Measurements from ENCODE around the gene CDK19.
"Not testable (repeated sequence)": the region's sequence is repeated elsewhere in the genome, so short reads cannot be mapped to it uniquely, and the experiment has no call there.

CDK19 gene

DNA sequence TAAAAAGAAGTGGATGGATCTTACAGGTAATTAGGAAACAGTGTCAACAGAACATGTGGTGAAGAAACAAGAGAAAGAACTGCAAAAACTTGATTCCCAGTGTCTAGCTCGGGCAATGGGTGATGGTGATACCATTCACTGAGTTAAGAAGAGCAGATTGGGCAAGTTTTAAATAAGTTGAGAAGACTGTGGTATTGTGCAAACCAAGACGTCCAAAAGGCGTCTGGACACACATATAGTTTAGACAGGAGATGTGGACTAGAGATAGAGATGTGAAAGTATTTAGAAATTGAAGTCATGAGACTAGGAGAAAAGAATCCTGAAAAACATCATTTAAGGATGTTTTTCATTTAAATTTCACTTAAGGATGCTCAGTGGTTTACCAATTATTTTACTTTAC is 53.9 kb downstream of the CDK19 start:
- Histone ChIP-seq H3K9me3 (peaks cover 22% of the 10 kb centered on the region), H3K4me2 (no peak overlapping the region), H3K4me3 (no peak overlapping the region), H3K27ac (no peak overlapping the region), H3K9ac (no peak overlapping the region), H3K36me3 (peaks cover 51% of the 10 kb centered on the region), H3K27me3 (no peaks in the 10 kb centered on the region), H3K4me1 (peaks cover 6% of the 10 kb centered on the region), H4K20me1 (peaks cover 29% of the 10 kb centered on the region)
- no peak for TF ChIP-seq Cebpa-rat (IDR thresholded peaks at IDR 0.05)

DNA sequence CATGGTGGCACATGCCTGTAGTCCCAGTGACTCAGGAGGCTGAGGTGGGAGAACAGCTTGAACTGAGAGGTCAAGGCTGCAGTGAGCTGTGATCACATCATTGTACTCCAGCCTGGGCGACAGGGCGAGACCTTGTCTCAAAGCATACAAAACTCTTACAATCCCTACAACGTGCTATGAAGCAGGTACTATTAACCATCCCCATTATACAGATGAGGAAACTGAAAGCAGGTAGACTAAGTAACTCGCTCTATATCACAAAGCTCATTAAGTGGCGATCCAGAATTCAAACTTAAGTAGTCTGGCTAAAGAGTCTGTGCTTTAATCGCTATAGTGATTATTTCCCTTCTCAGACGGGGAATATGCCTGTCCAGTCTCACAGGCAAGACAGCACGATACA is 54.7 kb downstream of the CDK19 start:
- Histone ChIP-seq H3K9me3 (peaks cover 16% of the 10 kb centered on the region), H3K27me3 (no peaks in the 10 kb centered on the region), H3K27ac (no peak overlapping the region), H3K4me3 (no peak overlapping the region), H3K9ac (no peak overlapping the region), H3K4me2 (no peak overlapping the region), H3K36me3 (peaks cover 50% of the 10 kb centered on the region), H4K20me1 (peaks cover 29% of the 10 kb centered on the region), H3K4me1 (peaks cover 6% of the 10 kb centered on the region)
- TF ChIP-seq Cebpa-rat (IDR thresholded peaks at IDR 0.05) = no peak

DNA sequence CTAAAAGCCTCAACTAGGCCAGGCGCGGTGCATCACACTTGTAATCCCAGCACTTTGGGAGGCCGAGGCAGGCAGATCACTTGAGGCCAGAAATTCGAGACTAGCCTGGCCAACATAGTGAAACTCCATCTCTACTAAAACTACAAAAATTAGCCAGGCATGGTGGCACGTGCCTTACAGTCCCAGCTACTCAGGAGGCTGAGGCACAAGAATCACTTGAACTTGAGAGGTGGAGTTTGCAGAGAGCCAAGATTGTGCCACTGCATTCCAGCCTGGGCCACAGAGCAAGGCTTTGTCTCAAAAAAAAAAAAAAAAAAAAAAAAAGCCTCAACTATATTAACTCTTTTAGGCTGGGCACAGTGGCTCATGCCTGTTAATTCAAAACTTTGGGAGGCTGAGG is 55.2 kb downstream of the CDK19 start:
- peaks cover 29% of the 10 kb centered on the region for H4K20me1 ChIP-seq
- not testable (repeated sequence) for H3K4me1 ChIP-seq, H3K27ac ChIP-seq, H3K27me3 ChIP-seq, H3K9ac ChIP-seq, H3K4me2 ChIP-seq, H3K4me3 ChIP-seq
- peaks cover 50% of the 10 kb centered on the region for H3K36me3 ChIP-seq
- H3K9me3 ChIP-seq = peaks cover 11% of the 10 kb centered on the region

GRCh38 chr6:110757926-110758325 is 57.3 kb downstream of the CDK19 start:
- Histone ChIP-seq H3K4me1 (peaks cover 6% of the 10 kb centered on the region), H3K36me3 (peaks cover 36% of the 10 kb centered on the region), H3K27ac (no peak overlapping the region), H4K20me1 (peaks cover 29% of the 10 kb centered on the region), H3K27me3 (no peaks in the 10 kb centered on the region), H3K4me2 (no peak overlapping the region), H3K9me3 (no peaks in the 10 kb centered on the region), H3K4me3 (no peak overlapping the region), H3K9ac (no peak overlapping the region)
- no peak for TF ChIP-seq Cebpa-rat (IDR thresholded peaks at IDR 0.05)

GRCh38 chr6:110756817-110757216 is 58.5 kb downstream of the CDK19 start:
- Histone ChIP-seq H4K20me1 (peaks cover 23% of the 10 kb centered on the region), H3K36me3 (peaks cover 36% of the 10 kb centered on the region), H3K9me3 (no peaks in the 10 kb centered on the region), H3K4me2 (no peak overlapping the region), H3K27ac (no peak overlapping the region), H3K4me1 (peaks cover 6% of the 10 kb centered on the region), H3K27me3 (no peaks in the 10 kb centered on the region), H3K9ac (no peak overlapping the region), H3K4me3 (no peak overlapping the region)
- TF ChIP-seq Cebpa-rat (IDR thresholded peaks at IDR 0.05) = no peak

DNA sequence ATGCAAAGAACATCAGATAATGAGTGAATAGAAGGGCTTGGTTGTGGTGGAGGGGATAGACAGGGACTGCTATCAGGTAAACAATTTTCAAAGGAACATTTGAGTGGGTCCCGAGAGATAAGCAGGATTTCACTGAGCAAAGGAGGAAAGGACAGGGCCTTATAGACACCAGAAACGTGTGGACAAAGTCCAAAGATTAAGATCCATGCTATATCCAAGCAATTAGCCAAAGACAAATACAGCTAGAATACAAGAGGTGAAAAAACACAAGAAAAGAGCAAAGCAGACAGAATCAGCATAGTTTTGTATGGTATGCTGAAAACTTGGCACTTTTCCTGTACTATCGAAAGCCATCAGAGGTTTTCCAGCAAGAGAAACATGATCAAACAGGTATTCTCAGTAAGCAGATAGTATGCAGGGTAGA is 59.8 kb downstream of the CDK19 start:
- Histone ChIP-seq H4K20me1 (peaks cover 18% of the 10 kb centered on the region), H3K27me3 (no peaks in the 10 kb centered on the region), H3K9ac (no peak overlapping the region), H3K36me3 (peaks cover 30% of the 10 kb centered on the region), H3K4me1 (peaks cover 18% of the 10 kb centered on the region), H3K27ac (no peak overlapping the region), H3K9me3 (no peaks in the 10 kb centered on the region), H3K4me2 (no peak overlapping the region), H3K4me3 (no peak overlapping the region)
- no peak for TF ChIP-seq Cebpa-rat (IDR thresholded peaks at IDR 0.05)

DNA sequence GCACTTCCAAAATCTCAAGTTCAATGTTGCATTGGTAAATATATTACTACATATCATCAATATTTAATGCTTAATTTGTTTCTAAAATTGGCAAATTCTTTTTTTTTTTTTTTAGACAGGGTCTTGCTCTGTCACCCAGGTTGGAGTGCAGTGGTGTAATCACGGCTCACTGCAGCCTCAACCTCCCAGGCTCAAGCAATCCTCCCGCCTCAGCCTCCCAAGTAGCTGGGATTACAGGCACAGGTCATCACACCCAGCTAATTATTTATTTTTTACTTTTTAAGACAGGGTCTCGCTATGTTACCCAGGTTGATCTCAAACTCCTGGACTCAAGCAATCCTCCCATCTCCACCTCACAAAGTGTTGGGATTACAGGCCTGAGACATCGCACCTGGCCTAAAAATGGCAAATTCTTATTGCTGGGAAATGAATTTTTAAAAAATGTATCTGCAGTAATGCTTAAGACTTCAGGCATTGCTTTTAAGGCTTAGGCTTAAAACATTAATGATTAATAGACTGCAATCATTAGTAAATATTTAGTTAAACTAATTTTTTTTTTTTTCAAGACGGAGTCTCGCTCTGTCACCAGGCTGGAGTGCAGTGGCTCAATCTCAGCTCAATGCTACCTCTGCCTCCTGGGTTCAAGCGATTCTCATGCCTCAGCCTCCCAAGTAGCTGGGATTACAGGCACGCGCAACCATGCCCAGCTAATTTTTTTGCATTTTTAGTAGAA is 61.2 kb downstream of the CDK19 start:
- H3K4me1 ChIP-seq = peaks cover 20% of the 10 kb centered on the region

GRCh38 chr6:110748453-110748852 is 66.8 kb downstream of the CDK19 start:
- Histone ChIP-seq H3K27ac (no peak overlapping the region), H4K20me1 (peaks cover 23% of the 10 kb centered on the region), H3K9me3 (peaks cover 14% of the 10 kb centered on the region), H3K36me3 (peaks cover 24% of the 10 kb centered on the region), H3K27me3 (no peaks in the 10 kb centered on the region), H3K4me3 (no peak overlapping the region), H3K4me2 (no peak overlapping the region), H3K9ac (no peak overlapping the region), H3K4me1 (peaks cover 18% of the 10 kb centered on the region)
- no peak for TF ChIP-seq Cebpa-rat (IDR thresholded peaks at IDR 0.05)

More for the DNA sequence above, 61.2 kb downstream of the CDK19 start:
- not testable (repeated sequence) for H3K4me3 ChIP-seq, H3K4me2 ChIP-seq, H3K9ac ChIP-seq, H3K27me3 ChIP-seq, H3K9me3 ChIP-seq, H3K27ac ChIP-seq
- Histone ChIP-seq H3K36me3 (peaks cover 25% of the 10 kb centered on the region), H4K20me1 (peaks cover 19% of the 10 kb centered on the region)

- H3K4me1 ChIP-seq = peaks cover 18% of the 10 kb centered on the region
- peaks cover 23% of the 10 kb centered on the region for H4K20me1 ChIP-seq
- no peaks in the 10 kb centered on the region for H3K27me3 ChIP-seq
- no peak overlapping the region for H3K27ac ChIP-seq
- H3K4me2 ChIP-seq = no peak overlapping the region
- no peak overlapping the region for H3K4me3 ChIP-seq
- peaks cover 32% of the 10 kb centered on the region for H3K9me3 ChIP-seq
- H3K36me3 ChIP-seq = peaks cover 42% of the 10 kb centered on the region
- TF ChIP-seq Cebpa-rat (IDR thresholded peaks at IDR 0.05) = no peak
- no peak overlapping the region for H3K9ac ChIP-seq
Measured at GRCh38 chr6:110746680-110747079, 68.6 kb downstream of the CDK19 start.

GRCh38 chr6:110744991-110745390 is 70.3 kb downstream of the CDK19 start:
- no peak overlapping the region for H3K4me3 ChIP-seq
- H3K27me3 ChIP-seq = no peaks in the 10 kb centered on the region
- peaks cover 11% of the 10 kb centered on the region; the same call in 1 of the 2 replicates for H4K20me1 ChIP-seq
- peaks cover 55% of the 10 kb centered on the region for H3K36me3 ChIP-seq
- no peak overlapping the region for H3K27ac ChIP-seq
- TF ChIP-seq Cebpa-rat (IDR thresholded peaks at IDR 0.05) = no peak
- peaks cover 40% of the 10 kb centered on the region for H3K9me3 ChIP-seq
- no peak overlapping the region for H3K4me2 ChIP-seq
- 0 out of 2 replicates have a peak, but pooled peaks cover 4% of the 10 kb centered on the region for H3K4me1 ChIP-seq
- H3K9ac ChIP-seq = no peak overlapping the region

GRCh38 chr6:110742552-110742951 is 72.7 kb downstream of the CDK19 start:
- H3K4me1 ChIP-seq = not testable (repeated sequence)

More at GRCh38 chr6:110742552-110742951, 72.7 kb downstream of the CDK19 start:
- Histone ChIP-seq H3K36me3 (peaks cover 67% of the 10 kb centered on the region), H3K9me3 (peaks cover 40% of the 10 kb centered on the region), H3K4me3 (peak overlapping the region; percentile 45; the same call in 1 of the 2 replicates)
- H3K27ac ChIP-seq, H3K27me3 ChIP-seq, H3K4me2 ChIP-seq, H3K9ac ChIP-seq, H4K20me1 ChIP-seq: not testable (repeated sequence)
